ENCODE data around the gene EPHB1.

Gene EPHB1

GRCh38 chr3:135217730-135218129 is 422.7 kb downstream of the EPHB1 start:
- no peak for TF ChIP-seq RARB (CRISPR knock-in tag; IDR thresholded peaks at IDR 0.05)
- no peak for ATAC-seq

GRCh38 chr3:135218304-135218703 is 423.2 kb downstream of the EPHB1 start:
- TF ChIP-seq TOX (CRISPR knock-in tag; IDR thresholded peaks at IDR 0.05; ENCODE audit: borderline replicate concordance): no peak
- no peak for TF ChIP-seq OSR1 (CRISPR knock-in tag; IDR thresholded peaks at IDR 0.05)
- no peak for TF ChIP-seq ZNF70 (CRISPR knock-in tag; IDR thresholded peaks at IDR 0.05)
- TF ChIP-seq ZC3H10 (CRISPR knock-in tag; IDR thresholded peaks at IDR 0.05): no peak
- TF ChIP-seq SNAI2 (CRISPR knock-in tag; IDR thresholded peaks at IDR 0.05): no peak
- no peak for TF ChIP-seq GLIS3 (CRISPR knock-in tag; IDR thresholded peaks at IDR 0.05)
- TF ChIP-seq CSDC2 (CRISPR knock-in tag; IDR thresholded peaks at IDR 0.05): no peak
- TF ChIP-seq ZNF565 (CRISPR knock-in tag; conservative IDR thresholded peaks at IDR 0.05; ENCODE audit: low read depth): no peak
- TF ChIP-seq ZFP3 (CRISPR knock-in tag; IDR thresholded peaks at IDR 0.05): no peak
- TF ChIP-seq CREB5 (CRISPR knock-in tag; IDR thresholded peaks at IDR 0.05; ENCODE audit: low read depth): no peak
- no peak for TF ChIP-seq ESRRG (CRISPR knock-in tag; IDR thresholded peaks at IDR 0.05)
- TF ChIP-seq ZFP30 (CRISPR knock-in tag; IDR thresholded peaks at IDR 0.05): no peak
- no peak for TF ChIP-seq BACH2 (CRISPR knock-in tag; IDR thresholded peaks at IDR 0.05; ENCODE audit: borderline replicate concordance)
- TF ChIP-seq POU6F1 (CRISPR knock-in tag; IDR thresholded peaks at IDR 0.05; ENCODE audit: borderline replicate concordance, low read depth): no peak
- no peak for TF ChIP-seq TCF4 (CRISPR knock-in tag; IDR thresholded peaks at IDR 0.05; ENCODE audit: borderline replicate concordance)
- no peak for TF ChIP-seq ZNF8 (CRISPR knock-in tag; IDR thresholded peaks at IDR 0.05)
- TF ChIP-seq PPARA (CRISPR knock-in tag; IDR thresholded peaks at IDR 0.05; ENCODE audit: borderline replicate concordance): no peak
- no peak for ATAC-seq

- no peak for ATAC-seq
- TF ChIP-seq RARB (CRISPR knock-in tag; IDR thresholded peaks at IDR 0.05) (no peak), ESRRG (CRISPR knock-in tag; IDR thresholded peaks at IDR 0.05) (no peak), CSDC2 (CRISPR knock-in tag; IDR thresholded peaks at IDR 0.05) (no peak), GLIS3 (CRISPR knock-in tag; IDR thresholded peaks at IDR 0.05) (no peak), TSHZ2 (CRISPR knock-in tag; IDR thresholded peaks at IDR 0.05) (no peak), PPARA (CRISPR knock-in tag; IDR thresholded peaks at IDR 0.05; ENCODE audit: borderline replicate concordance) (no peak), ZFP30 (CRISPR knock-in tag; IDR thresholded peaks at IDR 0.05) (no peak), BACH2 (CRISPR knock-in tag; IDR thresholded peaks at IDR 0.05; ENCODE audit: borderline replicate concordance) (no peak)
Observed at GRCh38 chr3:135218782-135219181, 423.7 kb downstream of the EPHB1 start.

- ATAC-seq: no peak
- no peak for TF ChIP-seq ZFP30 (CRISPR knock-in tag; IDR thresholded peaks at IDR 0.05)
- no peak for TF ChIP-seq SNAI2 (CRISPR knock-in tag; IDR thresholded peaks at IDR 0.05)
- TF ChIP-seq PPARA (CRISPR knock-in tag; IDR thresholded peaks at IDR 0.05; ENCODE audit: borderline replicate concordance): no peak
- no peak for TF ChIP-seq ZFP3 (CRISPR knock-in tag; IDR thresholded peaks at IDR 0.05)
- no peak for TF ChIP-seq ESRRG (CRISPR knock-in tag; IDR thresholded peaks at IDR 0.05)
- no peak for TF ChIP-seq ZC3H10 (CRISPR knock-in tag; IDR thresholded peaks at IDR 0.05)
- TF ChIP-seq ZNF565 (CRISPR knock-in tag; conservative IDR thresholded peaks at IDR 0.05; ENCODE audit: low read depth): no peak
- no peak for TF ChIP-seq GLIS3 (CRISPR knock-in tag; IDR thresholded peaks at IDR 0.05)
- TF ChIP-seq PATZ1 (CRISPR knock-in tag; IDR thresholded peaks at IDR 0.05; ENCODE audit: borderline replicate concordance): no peak
- TF ChIP-seq CSRNP3 (CRISPR knock-in tag; IDR thresholded peaks at IDR 0.05): no peak
- no peak for TF ChIP-seq ZNF70 (CRISPR knock-in tag; IDR thresholded peaks at IDR 0.05)
- no peak for TF ChIP-seq ISL1 (CRISPR knock-in tag; IDR thresholded peaks at IDR 0.05)
- no peak for TF ChIP-seq RARB (CRISPR knock-in tag; IDR thresholded peaks at IDR 0.05)
Observed at GRCh38 chr3:135224815-135225362, 429.8 kb downstream of the EPHB1 start.

Measured in SK-N-SH treated with all-trans-retinoic acid at 6 μM for 48 hours (cell line).